ENCODE data around the gene PFAS. TPM values are rescaled to one million over a fixed set of nuclear protein-coding genes. Genes with fewer than 3 reads are reported as not detected.
A peak's percentile ranks its signal among the peaks of the same experiment; 100 is the strongest.

Gene PFAS
- total RNA-seq, 4 donors from 2014 or later, result 8.7 to 23.0 (median 17.9) TPM

DNA sequence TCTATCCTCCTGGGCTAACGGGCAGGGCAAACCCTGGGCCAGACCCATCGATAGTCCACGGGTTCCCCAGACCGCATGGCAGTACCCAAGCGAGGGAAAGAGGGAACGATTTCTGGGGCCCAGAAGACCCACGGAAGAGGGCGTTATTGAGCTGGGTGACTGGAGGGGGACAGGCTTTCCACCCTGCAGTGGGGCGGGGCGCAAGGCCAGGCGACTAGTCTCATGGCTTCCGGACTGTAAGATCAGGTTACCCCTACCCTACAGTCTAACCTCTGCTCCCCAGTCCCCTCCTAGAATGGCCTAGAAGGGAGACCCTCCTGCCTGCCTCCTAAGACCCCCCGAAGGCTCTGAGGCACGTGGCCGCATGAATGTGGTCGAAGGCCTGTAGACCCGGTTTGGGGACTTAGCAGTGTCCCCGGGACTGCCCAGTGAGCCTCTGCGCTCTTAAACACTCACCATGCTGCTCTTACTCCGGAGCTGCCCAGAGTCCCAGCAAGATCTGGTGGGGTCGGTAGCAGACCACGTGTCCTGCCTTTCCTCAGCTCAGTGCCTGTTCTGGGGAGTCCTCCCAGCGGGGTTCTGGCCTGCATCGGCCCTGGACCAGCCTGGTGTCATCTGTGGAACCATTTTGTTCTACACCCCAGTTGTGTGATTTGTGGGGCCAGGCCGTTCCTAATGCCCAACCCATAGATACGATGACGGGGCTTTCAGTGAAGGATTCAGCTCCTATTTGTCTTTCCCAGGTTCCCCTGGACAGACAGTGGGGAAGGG lies 25.5 kb upstream of the PFAS start:
- peaks cover 0 to 15% (median 8%) of the 10 kb centered on the region in 3 donors for H3K36me3 ChIP-seq
- peak overlapping the region; percentile 96 to 100 (median 98) for H3K27ac ChIP-seq
- peaks cover 5 to 64% (median 17%) of the 10 kb centered on the region in 3 donors for H3K4me1 ChIP-seq
- intact Hi-C loops (cut with DNase I), result no loop called here
- no peaks in the 10 kb centered on the region for H3K27me3 ChIP-seq
- H3K4me3 ChIP-seq, result peak overlapping the region; percentile 55 to 85 (median 71)
- no peak for DNase-seq
- TF ChIP-seq CTCF (IDR thresholded peaks at IDR 0.05) (peak in 2 of 6 experiments; percentile 1 to 22), POLR2A (IDR thresholded peaks at IDR 0.05) (no peak)
- 2 to 11% methylated on average over 9 of the region's 27 CpGs for WGBS, 2 donors
- no peaks in the 10 kb centered on the region for H3K9me3 ChIP-seq

DNA sequence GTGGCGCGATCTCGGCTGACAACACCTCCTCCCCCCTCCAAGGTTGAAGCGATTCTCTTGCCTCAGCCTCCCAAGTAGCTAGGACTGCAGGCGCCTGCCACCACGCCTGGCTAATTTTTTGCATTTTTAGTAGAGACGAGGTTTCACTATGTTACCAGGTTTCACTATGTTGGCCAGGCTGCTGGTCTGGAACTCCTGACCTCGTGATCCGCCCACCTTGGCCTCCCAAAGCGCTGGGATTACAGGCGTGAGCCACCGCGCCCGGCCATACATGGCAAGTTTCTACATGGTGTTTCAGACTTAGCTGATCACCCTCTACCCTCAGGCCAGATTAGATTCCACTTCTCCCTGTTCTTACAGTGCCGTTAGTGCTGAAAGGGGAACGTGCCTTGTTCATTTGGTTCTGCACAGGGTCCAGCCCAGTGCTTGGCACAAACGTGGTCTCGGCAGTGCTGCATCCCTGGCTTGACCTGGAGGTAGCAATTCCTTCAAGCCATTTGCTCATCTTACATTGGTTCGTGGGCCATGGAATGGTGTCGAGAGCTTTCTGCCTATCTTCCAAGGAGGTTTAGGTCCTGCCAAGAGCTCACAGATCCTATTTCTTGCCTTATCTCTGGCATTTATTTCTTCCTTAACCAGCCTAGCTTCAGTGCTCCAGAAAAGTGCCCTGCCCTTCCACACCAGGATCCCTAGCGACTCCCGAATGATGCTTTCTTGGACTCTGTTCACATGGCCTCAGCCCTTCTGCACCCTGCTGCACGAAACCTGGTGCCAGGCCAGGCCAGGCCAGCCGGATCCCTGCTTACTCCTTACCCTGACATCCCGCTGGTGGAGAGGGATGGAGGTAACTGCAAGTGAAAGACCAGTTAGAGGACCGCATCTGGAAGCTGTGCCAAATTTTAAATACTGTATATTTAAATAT lies 23.9 kb upstream of the PFAS start:
- DNase-seq, result no peak
- Histone ChIP-seq H3K4me3 (no peak overlapping the region), H3K27ac (peak overlapping the region in 1 of 4 donors; percentile 77), H3K27me3 (no peaks in the 10 kb centered on the region), H3K36me3 (peaks cover 0 to 31% (median 24%) of the 10 kb centered on the region in 3 donors), H3K4me1 (peaks cover 5 to 61% (median 17%) of the 10 kb centered on the region in 3 donors), H3K9me3 (no peaks in the 10 kb centered on the region)
- 67 to 80% methylated on average over 23 to 25 of the region's 26 CpGs for WGBS, 2 donors
- intact Hi-C loops (cut with DNase I), result no loop called here
- TF ChIP-seq POLR2A (IDR thresholded peaks at IDR 0.05) (no peak), CTCF (IDR thresholded peaks at IDR 0.05) (no peak)

GRCh38 chr17:8225813-8226535 lies 23.1 kb upstream of the PFAS start:
- H3K27me3 ChIP-seq, result no peaks in the 10 kb centered on the region
- H3K27ac ChIP-seq, result peak overlapping the region; percentile 53 to 77 (median 75)
- H3K9me3 ChIP-seq, result no peaks in the 10 kb centered on the region
- intact Hi-C loops (cut with DNase I), result no loop called here
- TF ChIP-seq POLR2A (IDR thresholded peaks at IDR 0.05) (no peak), CTCF (IDR thresholded peaks at IDR 0.05) (no peak)
- H3K4me3 ChIP-seq, result peak overlapping the region; percentile 10 to 47 (median 30)
- DNase-seq, result no peak
- peaks cover 5 to 53% (median 13%) of the 10 kb centered on the region in 3 donors for H3K4me1 ChIP-seq
- 37 to 59% methylated on average over 18 to 20 of the region's 20 CpGs for WGBS, 2 donors
- peaks cover 0 to 40% (median 30%) of the 10 kb centered on the region in 3 donors for H3K36me3 ChIP-seq

DNA sequence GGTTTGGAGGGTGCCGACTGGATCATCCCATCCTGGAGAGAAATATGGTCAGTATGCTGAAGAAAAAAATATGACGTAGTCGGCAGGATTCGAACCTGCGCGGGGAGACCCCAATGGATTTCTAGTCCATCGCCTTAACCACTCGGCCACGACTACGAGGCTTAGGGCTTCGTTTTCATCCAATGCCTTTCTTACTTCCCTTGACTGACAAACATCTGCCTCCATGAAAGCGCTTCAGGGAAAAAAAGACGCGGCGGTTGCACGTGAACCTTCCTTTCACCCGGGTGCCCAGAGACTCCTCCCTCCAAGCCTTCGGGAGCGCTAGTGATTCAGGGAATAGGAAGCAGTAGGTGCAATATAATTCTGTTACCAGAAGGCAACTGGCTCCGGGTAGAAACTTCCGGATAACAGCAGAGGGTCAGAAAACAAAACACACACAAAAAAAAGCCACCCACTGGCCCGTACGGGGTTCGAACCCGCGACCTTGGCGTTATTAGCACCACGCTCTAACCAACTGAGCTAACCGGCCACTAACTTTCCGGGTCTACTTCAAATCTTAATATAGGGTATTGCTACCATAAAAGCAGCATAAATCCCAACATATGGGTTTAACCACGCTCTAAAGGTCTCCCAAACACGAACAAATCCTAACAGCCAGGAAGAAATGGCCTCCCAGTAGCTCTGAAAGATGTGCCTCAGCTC lies 22.4 kb upstream of the PFAS start:
- peaks cover under 1 to 47% (median 37%) of the 10 kb centered on the region in 3 donors for H3K36me3 ChIP-seq
- TF ChIP-seq CTCF (IDR thresholded peaks at IDR 0.05) (no peak), POLR2A (IDR thresholded peaks at IDR 0.05) (no peak)
- 22 to 43% methylated on average over 24 to 32 of the region's 32 CpGs for WGBS, 2 donors
- DNase-seq, result no peak
- peak overlapping the region; percentile 10 to 47 (median 30) for H3K4me3 ChIP-seq
- no peaks in the 10 kb centered on the region for H3K9me3 ChIP-seq
- intact Hi-C loops (cut with DNase I), result no loop called here
- no peaks in the 10 kb centered on the region for H3K27me3 ChIP-seq
- peak overlapping the region; percentile 53 to 77 (median 75) for H3K27ac ChIP-seq
- H3K4me1 ChIP-seq, result peaks cover 5 to 51% (median 13%) of the 10 kb centered on the region in 3 donors

All from esophagus squamous epithelium (tissue), 5 donors.